T follicular helper cell (primary cell): ENCODE data around the gene ITSN1.
"Not testable (repeated sequence)": the region's sequence is repeated elsewhere in the genome, so short reads cannot be mapped to it uniquely, and the experiment has no call there.

Experiments
- DNase-seq: peaks from one replicate; pipeline ENCODE4 v3.0.0-alpha.2; 2020; ENCODE audit warnings: low read depth

The ITSN1 gene

DNA sequence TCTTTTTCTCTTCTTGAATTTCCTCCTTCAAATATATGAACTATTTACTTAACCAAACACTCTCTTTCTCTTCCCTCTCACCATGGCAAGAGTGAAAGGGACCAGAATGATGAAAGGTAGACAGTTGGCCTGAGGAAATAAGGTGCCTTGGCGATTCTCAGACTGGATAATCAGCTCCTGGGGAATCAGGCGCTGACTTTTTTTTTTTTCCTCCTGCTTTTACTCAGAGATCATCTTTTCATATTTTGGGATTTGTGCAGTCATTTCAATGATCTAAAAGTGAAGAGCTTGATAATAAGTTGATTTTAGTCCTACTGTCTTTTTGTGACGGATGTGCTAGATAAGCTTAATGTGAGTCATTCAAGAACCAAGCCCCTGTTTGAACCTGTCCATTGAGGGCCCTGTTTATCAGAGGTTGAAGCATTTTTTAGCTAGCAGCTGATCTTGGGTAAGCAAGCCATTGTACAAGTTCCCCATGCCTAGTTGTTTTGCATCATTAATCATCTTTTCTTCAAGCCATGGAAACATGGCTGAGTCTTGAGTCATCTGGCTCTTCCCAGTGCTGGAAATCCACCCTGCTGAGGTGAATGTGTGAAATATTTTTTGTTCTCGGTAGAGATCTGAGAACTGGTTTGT is 40.8 kb downstream of the ITSN1 start:
- DNase-seq: no peak

DNA sequence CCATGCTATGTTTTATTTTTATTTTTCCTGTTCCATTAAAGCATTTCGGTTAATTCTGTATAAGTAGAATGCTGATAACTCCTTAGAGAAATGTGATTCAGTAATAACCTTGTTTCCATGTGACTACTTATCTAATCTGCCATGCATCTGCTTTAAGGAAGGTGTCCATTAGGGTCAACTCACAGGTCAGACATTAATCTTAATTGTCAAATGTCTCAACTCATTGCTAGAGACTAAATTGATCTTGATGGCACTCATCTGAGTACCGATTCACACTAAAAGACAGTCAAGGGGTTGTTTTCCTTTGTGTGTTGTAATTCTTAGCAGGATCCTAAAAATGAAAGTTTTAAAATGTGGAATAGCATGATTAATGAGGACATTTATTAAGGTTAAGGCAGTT is 41.8 kb downstream of the ITSN1 start:
- no peak for DNase-seq

DNA sequence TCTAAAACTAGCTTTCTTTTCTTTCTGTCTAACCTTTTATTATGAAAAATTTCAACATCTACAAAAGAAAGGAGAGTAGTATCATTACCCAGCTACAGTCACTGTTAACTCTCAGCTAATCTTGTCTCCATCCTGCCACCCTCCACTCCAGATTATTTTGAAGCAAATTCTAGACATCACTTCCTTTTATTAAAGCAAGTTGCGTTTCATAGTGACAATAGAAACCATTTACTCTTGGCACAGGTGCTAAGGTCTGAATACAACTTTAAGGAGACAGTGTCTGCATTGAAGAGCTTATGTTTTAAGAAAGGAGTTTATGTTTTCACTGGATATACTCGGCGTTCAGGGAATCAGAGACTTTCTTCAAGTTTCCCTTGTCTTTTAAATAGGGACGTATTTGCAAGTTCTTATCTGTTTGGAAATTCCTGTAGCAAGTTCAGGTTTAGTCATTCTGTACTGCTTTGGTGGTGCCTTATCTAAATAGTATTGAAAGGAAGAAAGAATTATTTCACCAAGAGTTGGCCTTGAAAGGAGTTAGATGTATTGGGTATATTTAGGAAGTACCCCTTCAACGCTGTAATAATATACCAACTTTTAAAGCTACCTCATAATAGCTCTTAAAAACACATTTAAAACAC is 42.7 kb downstream of the ITSN1 start:
- DNase-seq: no peak

DNA sequence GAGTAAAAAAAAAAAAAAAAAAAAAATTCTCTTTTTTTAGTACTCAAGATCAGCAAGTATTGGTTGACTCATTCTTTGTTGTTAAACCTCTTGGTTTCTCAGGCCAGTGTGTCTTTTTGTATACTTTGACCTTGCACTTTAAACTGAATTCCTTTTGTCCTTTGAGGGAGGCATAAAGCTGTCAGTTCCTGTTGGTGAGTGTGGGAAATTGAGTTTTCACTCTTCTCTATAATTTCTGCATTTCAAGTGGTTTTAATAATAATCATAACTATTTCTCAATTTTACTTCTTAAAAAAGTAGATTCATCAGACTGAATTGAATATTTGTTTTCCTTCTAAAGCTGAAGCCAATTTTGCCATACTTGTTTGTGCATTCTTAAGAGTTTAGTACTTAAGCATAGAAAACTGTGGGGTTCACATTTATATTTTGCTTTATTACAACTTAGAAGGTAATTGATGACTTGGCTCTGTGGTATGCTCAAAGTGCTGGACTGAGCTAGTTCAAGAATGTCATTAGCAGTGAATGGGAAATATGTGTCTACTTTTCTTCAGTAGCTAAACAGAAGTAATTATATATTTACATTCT is 43.4 kb downstream of the ITSN1 start:
- DNase-seq: no peak

DNA sequence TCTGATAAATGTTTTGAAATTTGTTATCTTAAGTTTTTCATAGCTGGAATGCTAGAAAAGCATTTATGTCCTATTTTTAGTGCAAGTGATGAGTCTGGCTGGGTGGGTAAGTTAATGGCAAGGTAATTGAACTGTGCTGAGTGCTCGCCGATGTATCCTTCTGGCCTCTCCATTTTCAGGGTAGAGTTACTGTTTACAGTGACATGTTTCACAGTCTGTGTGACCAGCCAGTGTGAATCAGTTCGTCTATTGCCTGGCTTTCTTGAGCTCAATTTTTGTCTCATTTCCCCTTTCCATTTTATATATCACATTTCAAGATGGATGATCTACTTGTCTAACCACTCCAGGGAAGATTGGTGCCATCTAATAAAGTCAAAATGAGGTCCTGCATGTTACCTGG is 44.1 kb downstream of the ITSN1 start:
- DNase-seq: no peak

DNA sequence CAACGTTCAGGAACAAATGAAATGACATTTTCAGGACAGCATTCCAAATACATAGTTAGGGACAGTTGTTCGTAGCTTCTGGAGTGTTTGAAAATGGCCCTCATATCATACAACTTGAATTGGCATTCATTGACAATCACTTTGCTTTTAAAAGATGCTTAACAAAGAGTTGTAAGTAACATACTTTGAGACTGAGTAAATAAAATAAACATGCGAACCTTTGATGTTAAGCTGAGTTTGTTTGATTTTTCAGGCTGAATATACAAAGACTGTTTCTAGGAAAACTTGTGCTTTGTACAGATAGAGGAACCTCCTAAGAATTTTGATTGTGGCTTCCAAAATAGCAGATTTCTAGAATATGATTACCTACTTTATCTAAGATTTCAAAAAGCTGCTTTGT is 45.3 kb downstream of the ITSN1 start:
- no peak for DNase-seq

DNA sequence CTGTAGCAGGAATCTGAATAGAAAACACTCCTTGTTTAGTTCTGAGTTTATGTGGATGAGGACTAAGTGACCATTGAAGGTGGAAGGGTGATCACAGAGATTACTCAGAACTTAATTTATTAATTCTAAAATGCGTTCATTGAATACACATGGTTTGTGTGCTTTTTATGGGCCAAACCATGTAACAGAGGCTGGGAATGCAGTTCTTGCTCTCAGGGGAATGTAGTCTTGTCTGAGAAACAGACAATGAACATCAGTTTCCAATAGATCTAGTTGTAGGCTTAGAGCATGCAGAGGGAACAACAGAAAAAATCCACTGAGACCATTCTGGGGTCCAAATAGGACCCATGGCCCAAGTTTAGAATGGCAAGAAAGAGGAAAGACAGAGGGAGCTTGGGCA is 46.1 kb downstream of the ITSN1 start:
- DNase-seq: no peak

DNA sequence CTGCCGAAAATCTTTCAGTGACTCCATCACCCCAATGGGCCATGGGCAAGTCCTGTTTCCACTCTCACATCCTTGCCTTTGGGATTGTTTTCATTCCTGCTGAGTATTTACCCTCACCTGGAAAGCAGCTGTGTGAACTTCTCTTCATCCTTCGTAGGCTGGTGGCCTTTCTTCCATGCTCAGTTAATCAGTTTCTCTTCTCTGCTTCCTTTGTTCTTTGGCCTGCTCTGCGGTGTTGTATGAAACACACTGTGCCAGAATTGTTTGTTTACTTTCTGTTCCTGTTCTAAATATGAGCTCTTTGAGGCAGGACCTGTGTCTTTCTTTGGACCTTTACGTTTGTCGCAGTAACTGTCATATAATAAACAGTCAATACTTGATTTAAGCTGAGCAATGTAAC is 48.6 kb downstream of the ITSN1 start:
- DNase-seq: no peak

DNA sequence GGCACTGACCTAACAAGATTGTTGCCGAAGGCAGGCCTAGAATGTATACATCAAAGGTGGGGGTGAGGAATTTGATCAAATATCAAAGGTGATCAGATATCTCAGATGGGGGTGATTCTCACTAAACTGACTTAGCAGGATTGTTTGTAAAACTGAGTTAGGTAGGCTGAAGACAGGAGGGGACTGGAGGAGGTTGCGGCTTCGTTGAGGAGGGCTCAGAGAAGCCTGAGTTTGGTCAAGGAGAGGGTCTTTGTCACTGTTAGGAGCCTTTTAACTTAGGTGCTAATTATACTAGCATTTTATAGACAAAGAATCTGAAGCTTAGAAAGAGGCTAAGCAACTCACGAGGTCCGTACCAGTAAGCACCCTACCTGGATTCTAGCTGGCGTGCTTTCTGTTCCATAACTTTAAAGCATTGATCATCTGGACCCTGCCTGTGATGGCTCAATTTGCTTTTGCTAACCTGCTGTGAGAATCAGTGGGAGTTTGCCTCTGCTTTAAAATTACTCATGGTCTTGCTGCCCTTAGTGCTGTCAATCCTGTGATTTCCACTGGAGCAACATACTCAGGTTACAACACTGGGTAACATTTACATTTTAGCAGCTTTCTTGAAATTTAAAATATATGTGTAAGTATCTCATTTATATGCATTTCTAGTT is 49.8 kb downstream of the ITSN1 start:
- DNase-seq: no peak

DNA sequence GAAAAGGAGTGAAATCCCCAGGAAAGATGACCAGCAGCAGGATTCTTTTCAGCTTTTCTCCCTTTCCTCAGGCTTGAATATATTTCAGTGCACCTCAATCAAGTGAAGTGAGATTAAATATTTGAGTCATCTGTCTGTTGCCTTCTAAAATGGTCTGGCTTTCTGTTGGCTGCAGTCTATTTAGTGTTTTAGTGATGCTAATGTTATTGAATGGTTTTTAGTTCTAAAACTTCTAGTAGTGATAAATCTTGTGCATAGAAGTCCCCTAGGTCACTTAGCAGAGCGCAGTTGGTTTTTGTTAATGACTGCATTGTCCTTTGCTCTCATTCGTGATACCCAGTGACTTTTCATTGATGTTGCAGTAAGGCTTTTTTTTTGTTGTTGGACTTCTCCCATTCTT is 53.5 kb downstream of the ITSN1 start:
- DNase-seq: no peak

DNA sequence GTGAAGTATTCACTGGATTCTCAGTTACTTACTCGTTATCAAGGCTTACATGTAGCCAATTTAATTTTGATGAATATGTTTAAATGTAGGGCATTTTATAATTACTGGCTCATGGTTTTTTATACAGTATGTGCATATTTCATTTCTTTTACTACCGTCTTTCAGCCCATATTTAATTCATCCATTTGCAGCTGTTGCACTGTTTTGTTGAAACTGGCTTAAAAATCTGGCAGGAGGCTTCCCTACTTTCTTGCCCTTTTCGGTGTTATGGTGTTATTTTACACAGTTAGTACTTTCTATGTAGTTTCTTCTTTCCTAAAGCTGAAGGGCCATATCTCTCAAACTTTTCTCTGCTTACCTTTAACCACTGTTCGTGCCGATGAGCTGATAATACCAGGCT is 54.2 kb downstream of the ITSN1 start:
- DNase-seq: no peak

DNA sequence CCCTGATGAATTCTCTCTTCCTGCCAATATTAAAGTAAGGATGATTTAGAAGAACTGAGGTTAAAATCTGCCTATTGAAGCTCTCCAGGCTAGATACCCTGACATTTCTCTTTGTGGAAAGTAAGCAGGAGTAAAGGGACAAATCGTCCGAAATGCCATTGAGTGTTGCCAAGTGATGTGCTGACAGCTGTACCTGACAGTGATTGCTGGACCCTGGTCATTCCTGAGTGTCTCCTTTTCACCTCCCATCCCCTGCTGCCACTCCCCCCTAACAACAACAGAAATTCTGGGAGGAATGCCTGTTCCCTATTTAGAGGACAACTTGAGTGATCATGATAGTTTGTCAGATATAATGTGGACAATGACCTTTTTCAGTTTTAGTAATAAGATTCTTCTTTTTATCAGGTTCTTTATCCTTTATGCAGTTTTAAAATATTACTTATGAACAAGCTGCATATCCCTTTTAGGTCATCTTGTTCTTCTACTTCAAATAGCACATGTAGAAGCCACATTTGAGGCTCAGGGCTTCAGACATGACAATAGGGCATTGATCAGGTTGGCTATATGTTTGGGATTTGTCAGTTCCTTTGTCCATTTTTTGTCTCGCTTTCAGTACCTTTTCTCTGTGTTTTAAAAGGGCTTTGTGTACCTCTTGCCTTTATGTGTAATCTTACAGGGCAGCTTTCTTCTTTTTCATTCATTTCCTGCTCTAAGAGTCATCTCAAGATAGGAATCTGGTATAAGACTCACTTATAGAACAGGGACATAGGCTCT is 56.0 kb downstream of the ITSN1 start:
- DNase-seq: no peak

DNA sequence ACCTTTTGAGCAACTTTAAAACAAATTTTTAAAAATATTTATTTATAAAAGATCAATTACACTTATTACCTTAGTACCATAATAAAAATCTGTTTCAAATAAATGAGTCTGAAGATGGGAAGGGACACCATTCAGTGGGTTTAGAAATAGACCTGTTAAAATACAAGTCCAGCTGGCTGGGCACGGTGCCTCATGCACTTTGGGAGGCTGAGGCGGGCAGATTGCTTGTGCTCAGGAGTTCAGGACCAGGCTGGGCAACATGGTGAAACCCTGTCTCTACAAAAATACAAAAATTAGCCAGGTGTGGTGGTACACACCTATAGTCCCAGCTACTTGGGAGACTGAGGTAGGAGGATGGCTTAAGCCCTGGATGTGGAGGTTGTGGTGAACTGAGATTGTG is 57.0 kb downstream of the ITSN1 start:
- DNase-seq: no peak

DNA sequence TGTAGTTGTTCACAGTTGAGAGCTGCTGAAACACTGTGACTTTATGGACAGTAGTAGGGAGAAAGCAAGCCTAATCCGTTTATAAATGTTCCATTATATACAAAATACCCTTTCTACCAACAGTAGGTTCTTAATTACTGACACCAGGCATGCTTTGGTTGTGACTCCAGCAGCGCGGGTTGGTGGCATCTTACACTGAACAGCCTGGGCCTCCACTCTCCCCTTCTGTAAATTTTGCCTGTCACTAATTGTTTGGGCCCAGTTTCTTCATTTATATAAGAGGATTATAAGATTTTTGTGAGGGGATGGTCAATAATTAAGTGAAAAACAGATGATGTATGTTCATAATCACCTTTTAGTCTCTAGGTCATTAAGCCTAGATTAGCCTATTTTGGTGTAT is 58.2 kb downstream of the ITSN1 start:
- DNase-seq: no peak

DNA sequence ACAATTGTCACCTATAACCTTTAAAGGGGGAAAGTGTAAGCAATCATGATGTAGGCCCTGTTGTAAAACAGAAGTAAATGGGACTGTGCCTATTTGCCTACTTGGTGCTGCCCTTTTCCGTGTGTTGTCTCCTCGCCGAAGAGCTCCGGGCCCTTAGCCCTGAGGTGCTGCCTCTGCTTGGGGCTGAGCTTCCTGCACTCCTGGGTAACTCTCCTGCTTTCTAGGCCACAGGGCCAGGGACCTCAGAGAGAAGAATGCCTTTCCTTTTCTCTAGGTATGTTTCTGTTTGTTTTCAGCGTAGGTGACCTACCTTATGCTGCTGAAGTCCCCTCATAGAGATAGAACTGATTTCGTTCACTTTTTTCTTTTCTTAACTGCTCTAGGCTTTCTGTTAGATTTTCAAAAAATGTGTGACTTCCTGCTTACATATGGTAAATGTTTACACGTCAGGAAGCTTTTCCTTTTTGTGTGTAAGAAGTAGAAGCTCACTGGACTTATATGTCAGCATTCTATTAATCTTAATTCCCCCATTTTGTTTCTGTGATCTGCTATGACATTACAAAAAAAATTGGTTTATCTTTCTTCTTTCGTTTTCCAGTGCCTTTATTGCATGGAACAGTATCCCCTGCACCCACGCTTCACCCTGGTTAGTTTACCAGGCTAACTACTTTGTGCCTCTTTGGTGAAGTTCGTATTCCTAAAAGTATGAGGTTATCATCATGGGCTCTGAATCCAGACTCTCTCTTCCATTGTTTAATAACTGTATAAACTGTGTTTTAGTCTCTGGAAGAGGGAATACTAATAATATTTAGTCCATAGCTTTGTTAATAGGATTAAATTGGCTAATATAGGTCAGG is 61.7 kb downstream of the ITSN1 start:
- DNase-seq: no peak

DNA sequence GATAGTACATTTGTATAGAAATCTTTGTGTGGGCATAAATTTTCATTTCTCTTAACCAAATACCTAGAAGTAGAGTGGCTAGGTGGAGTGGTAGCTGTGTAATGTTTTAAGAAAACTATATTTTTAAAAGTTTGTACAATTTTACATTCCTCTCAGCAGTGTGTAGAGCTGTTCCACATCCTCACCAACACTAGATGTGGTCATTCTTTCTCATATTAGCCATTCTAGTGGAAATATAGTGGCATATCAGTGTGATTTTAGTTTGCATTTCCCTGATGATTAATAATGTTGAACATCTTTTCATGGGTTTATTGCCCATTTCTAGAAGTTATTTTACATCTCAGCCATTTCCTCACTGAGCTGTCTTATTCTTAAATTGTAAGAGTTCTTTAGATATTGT is 65.5 kb downstream of the ITSN1 start:
- DNase-seq: no peak

DNA sequence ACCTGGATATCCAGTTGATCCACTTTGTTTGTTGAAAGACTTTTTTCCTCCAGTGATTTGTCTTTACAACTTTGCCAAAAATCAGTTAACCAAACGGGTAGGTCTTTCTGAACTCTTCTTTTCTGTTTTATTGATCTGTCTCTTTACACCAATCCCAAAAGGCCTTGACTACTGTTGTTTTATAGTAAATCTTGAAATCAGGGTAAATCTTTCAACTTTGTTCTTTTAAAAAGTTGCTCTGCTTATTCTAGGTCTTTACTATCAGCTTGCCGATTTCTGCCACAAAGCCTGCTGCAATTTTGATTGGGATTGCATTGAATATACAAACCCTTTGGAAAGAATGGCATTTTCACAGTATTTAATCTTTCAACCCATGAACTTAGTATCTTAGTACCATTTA is 66.6 kb downstream of the ITSN1 start:
- no peak for DNase-seq

DNA sequence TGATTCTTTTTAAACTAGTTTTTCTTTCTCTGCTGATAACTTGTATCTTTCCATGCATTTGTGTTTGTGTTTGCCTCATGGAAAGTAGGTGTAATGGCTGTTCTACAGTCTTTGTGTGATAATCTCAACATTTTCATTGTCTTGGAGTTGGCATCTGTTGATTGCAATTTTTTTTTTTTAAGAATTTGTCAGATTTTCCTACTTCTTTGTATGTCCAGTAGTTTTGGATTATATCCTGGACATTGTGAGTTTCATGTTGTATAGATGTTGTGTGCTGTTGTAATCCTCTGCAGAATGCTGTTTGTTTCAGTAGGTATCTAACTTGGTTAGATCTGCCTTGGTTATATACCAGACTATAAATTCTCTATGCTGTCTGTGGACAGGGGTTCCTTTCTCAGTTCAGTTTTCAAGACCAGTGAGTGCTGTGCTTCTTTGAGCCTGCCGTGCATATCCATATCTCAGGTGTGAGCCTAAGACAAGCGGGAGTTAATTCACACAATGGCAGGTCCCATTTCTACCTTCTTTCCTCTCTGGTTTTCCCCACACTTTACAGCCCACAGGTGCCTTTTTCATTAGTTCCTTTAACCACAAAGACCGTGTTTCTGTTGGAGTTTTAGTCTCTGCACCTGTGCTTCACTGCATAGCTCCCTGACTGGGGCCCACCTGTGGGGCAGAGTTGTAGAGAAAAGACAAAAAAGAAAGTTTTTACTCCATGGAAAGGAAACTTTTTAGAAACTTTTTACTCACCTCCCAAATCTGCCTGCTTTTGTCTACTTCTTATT is 69.9 kb downstream of the ITSN1 start:
- no peak for DNase-seq

DNA sequence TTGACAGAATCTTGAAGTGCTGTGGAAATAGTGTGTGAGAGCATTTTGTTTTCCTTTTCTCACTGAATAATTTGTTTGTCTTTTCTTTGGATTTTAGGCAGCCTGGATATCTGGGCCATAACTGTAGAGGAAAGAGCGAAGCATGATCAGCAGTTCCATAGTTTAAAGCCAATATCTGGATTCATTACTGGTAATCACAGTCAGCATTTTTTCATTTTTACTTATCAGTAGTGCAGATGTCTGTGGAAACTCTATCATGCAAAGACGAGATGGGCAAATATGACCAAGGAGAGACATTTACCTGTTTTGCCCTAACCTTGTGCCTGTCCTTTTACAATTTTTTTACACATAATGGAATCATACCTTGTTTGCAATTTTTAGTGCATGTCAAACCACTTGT is 78.8 kb downstream of the ITSN1 start:
- no peak for DNase-seq

DNA sequence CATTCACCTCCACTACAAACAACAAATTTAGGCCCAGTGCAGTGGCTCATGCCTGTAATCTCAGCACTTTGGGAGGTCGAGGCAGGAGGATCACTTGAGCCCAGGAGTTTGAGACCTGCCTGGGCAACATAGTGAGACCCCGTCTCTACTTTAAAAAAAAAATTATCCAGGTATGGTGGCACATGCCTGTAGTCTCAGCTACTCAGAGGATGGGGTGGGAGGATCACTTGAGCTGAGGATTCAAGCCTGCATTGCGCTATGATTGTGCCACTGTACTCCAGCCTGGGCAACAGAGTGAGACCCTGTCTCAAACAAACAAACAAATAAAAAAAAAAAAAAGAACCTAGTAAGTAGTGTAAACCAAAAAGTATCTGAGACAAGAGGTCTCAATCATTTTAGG is 86.8 kb downstream of the ITSN1 start:
- DNase-seq: not testable (repeated sequence)

DNA sequence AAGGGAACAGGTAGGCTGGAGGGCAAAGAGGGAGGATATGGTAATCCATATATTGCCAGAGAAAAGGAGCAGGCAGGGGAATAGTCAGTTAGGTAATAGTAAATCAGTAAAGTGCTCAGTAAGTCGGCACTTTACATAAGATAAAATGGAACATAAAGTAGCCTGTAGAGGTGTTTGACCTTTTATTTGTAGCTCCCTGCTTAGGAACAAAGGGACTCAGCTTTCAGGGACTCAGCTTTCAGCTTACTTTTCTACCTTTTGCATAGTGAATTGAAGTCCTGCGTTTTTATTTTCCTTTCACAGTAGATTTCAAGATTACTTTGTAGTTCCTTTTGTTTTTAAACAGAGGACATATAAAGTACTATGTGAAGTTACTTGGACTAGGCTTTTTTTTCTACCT is 87.3 kb downstream of the ITSN1 start:
- DNase-seq: no peak
